KMS-11 (cell line): ENCODE results near the gene ADIPOR1.

ENCODE experiments used
- H2AFZ ChIP-seq: fragments of 200-600 bp; sonication (generic); 2 replicates; pipeline ENCODE4 v1.6.1; 2016; ENCODE audit warnings: antibody characterized with exemption, mixed run types, low read depth
- H3K27ac ChIP-seq: fragments of 200-600 bp; sonication (generic); 2 replicates; pipeline ENCODE4 v1.6.1; 2016; ENCODE audit warnings: mild to moderate bottlenecking, mixed run types
- H3K27me3 ChIP-seq: fragments of 200-600 bp; sonication (generic); 2 replicates; pipeline ENCODE4 v1.6.1; 2017; ENCODE audit warnings: mild to moderate bottlenecking, low read depth, mixed run types, moderate library complexity; ENCODE audit not compliant: insufficient read depth
- H3K36me3 ChIP-seq: fragments of 200-600 bp; sonication (generic); 2 replicates; pipeline ENCODE4 v1.6.1; 2017; ENCODE audit warnings: mild to moderate bottlenecking, mixed run types; ENCODE audit not compliant: insufficient read depth
- H3K4me1 ChIP-seq: fragments of 200-600 bp; sonication (generic); 2 replicates; pipeline ENCODE4 v1.6.1; 2016; ENCODE audit warnings: mild to moderate bottlenecking, low read depth, mixed run types; ENCODE audit not compliant: poor library complexity, severe bottlenecking
- H3K4me2 ChIP-seq: fragments of 200-600 bp; sonication (generic); 2 replicates; pipeline ENCODE4 v1.7.0; 2016; ENCODE audit warnings: mild to moderate bottlenecking, mixed run types
- H3K4me3 ChIP-seq: fragments of 200-600 bp; sonication (generic); IDR thresholded peaks from 2 replicates; pipeline ENCODE4 v1.6.1; 2017; ENCODE audit warnings: low read depth, low read length, mixed read lengths; ENCODE audit not compliant: insufficient read depth
- H3K79me2 ChIP-seq: fragments of 200-600 bp; sonication (generic); 2 replicates; pipeline ENCODE4 v1.6.1; 2016; ENCODE audit warnings: low read depth, mixed run types; ENCODE audit not compliant: insufficient read depth
- H3K9ac ChIP-seq: fragments of 200-600 bp; sonication (generic); 2 replicates; pipeline ENCODE4 v1.6.1; 2016; ENCODE audit warnings: mild to moderate bottlenecking, mixed run types
- H4K20me1 ChIP-seq: fragments of 200-600 bp; sonication (generic); 2 replicates; pipeline ENCODE4 v1.6.1; 2016; ENCODE audit warnings: mild to moderate bottlenecking, mixed run types; ENCODE audit not compliant: insufficient read depth
- TF ChIP-seq, protein P1 (sequence below): fragments of 200-600 bp; sonication (generic); conservative IDR thresholded peaks from 2 replicates; pipeline ENCODE4 v1.6.1; 2017; ENCODE audit warnings: low read depth, mild to moderate bottlenecking, antibody characterized with exemption, low read length, moderate library complexity, mixed read lengths

The ADIPOR1 gene

DNA sequence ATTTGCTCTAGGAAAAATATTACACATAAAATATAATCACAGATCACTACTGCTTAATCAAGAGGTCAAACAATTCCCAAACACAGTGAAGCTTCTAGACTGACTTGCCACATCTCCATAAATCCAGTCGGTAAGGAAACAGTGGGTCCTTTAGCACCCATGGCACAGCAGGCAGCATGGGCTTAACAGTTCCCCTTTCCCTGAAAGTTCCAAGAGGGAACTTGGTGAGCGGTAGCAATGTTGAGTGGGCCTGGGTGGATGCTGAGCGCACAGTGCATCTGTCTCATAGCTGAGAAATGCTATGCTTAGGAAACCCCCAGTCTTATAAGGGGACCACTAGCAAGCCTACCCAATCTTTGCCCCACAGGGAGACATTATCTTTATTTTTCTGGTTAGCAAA is 16.7 kb upstream of the ADIPOR1 start:
- Histone ChIP-seq H3K4me3 (no peak overlapping the region), H3K36me3 (no peaks in the 10 kb centered on the region), H3K79me2 (no peaks in the 10 kb centered on the region), H4K20me1 (no peaks in the 10 kb centered on the region), H3K27me3 (no peaks in the 10 kb centered on the region), H3K4me1 (no peaks in the 10 kb centered on the region), H2AFZ (no peak overlapping the region), H3K27ac (no peak overlapping the region), H3K9ac (no peak overlapping the region), H3K4me2 (no peak overlapping the region)
- TF ChIP-seq, protein P1, sequence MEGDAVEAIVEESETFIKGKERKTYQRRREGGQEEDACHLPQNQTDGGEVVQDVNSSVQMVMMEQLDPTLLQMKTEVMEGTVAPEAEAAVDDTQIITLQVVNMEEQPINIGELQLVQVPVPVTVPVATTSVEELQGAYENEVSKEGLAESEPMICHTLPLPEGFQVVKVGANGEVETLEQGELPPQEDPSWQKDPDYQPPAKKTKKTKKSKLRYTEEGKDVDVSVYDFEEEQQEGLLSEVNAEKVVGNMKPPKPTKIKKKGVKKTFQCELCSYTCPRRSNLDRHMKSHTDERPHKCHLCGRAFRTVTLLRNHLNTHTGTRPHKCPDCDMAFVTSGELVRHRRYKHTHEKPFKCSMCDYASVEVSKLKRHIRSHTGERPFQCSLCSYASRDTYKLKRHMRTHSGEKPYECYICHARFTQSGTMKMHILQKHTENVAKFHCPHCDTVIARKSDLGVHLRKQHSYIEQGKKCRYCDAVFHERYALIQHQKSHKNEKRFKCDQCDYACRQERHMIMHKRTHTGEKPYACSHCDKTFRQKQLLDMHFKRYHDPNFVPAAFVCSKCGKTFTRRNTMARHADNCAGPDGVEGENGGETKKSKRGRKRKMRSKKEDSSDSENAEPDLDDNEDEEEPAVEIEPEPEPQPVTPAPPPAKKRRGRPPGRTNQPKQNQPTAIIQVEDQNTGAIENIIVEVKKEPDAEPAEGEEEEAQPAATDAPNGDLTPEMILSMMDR: no peak

DNA sequence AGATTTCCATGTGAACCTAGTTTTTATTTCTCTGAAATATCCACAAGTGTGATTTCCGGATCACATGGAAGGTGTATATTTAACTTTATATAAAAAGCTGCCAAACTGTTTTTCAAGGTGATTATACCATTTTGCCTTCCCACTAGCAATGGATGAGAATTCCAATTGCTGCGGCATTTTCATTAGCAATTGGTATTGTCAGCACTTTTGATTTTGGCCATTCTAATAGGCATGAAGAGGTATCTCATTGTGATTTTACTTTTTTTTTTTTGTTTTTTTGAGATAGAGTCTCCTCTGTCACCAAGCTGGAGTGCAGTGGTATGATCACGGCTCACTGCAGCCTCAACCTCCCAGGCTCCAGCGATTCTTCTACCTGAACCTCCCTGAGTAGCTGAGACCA is 13.9 kb upstream of the ADIPOR1 start:
- no peak overlapping the region for H2AFZ ChIP-seq
- no peaks in the 10 kb centered on the region for H3K79me2 ChIP-seq
- no peaks in the 10 kb centered on the region for H4K20me1 ChIP-seq
- H3K4me3 ChIP-seq: no peak overlapping the region
- H3K27me3 ChIP-seq: no peaks in the 10 kb centered on the region
- H3K36me3 ChIP-seq: no peaks in the 10 kb centered on the region
- no peak overlapping the region for H3K27ac ChIP-seq
- TF ChIP-seq, protein P1: no peak
- H3K9ac ChIP-seq: no peak overlapping the region
- H3K4me1 ChIP-seq: peaks cover 19% of the 10 kb centered on the region
- H3K4me2 ChIP-seq: no peak overlapping the region

DNA sequence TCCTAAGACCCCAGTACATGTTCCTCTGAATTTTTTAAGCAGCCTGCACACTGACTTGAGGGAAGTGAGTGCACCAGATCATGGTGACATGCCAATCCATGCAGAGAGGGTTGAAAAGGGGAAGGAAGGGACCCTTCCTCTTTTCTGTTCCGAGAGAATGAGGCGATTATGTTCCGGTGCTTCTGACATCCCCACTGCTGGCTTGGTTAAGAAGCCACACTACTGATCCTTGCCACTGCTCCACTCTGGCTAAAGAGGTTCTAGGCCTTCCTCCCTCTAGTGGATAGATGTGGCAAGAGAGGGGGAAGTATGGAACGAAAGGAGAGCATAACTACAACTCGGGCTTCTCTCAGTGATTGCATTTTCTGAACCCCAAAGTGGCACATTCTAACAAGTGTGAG is 10.8 kb upstream of the ADIPOR1 start:
- Histone ChIP-seq H2AFZ (peak overlapping the region; percentile 14; the same call in 1 of the 2 replicates), H3K36me3 (no peaks in the 10 kb centered on the region), H3K27me3 (no peaks in the 10 kb centered on the region), H3K79me2 (0 out of 2 replicates have a peak, but pooled peaks cover 14% of the 10 kb centered on the region), H3K4me1 (peaks cover 45% of the 10 kb centered on the region), H3K9ac (no peak overlapping the region), H3K4me2 (no peak overlapping the region; the same call in 1 of the 2 replicates), H4K20me1 (no peaks in the 10 kb centered on the region), H3K27ac (no peak overlapping the region), H3K4me3 (no peak overlapping the region)
- TF ChIP-seq, protein P1: peak; percentile 81

DNA sequence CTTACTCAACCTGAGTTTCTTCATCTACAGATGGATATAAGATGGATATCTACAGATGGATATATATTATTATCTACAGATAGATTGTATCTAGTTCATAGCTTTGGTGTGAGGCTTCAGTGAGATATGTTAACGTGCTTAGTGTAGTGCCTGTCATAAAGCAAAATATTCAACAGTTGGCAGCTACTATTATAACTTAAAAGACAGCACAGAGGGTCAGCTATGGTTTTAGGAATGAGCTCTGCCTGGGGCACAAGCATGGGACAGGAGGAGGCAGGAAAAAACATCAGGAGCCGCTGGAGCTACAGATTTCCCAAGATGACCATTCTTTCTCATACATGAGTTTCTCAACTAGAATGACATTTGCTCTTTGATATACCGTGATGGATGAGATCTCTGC is 10.2 kb upstream of the ADIPOR1 start:
- H3K36me3 ChIP-seq: no peaks in the 10 kb centered on the region
- TF ChIP-seq, protein P1: no peak
- H3K27me3 ChIP-seq: no peaks in the 10 kb centered on the region
- H4K20me1 ChIP-seq: no peaks in the 10 kb centered on the region
- no peak overlapping the region for H3K9ac ChIP-seq
- peaks cover 50% of the 10 kb centered on the region for H3K4me1 ChIP-seq
- H3K79me2 ChIP-seq: 0 out of 2 replicates have a peak, but pooled peaks cover 14% of the 10 kb centered on the region
- no peak overlapping the region for H3K4me3 ChIP-seq
- H3K4me2 ChIP-seq: peak overlapping the region; percentile 97; the same call in 1 of the 2 replicates
- H3K27ac ChIP-seq: no peak overlapping the region
- peak overlapping the region; percentile 96; the same call in 1 of the 2 replicates for H2AFZ ChIP-seq
